SJSA1 (cell line): ENCODE results near the gene PLEKHM3. TPM values are rescaled to one million over a fixed set of nuclear protein-coding genes. Genes with fewer than 3 reads are reported as not detected.

Experiments used
- DNase-seq, 2 experiments: peaks; one replicate each; pipeline ENCODE4 v3.0.0-alpha.2; 2015 to 2020; ENCODE audit warnings: low spot score in 2 of 2, low read depth in 1 of 2
- H3K27ac ChIP-seq: fragments of 250-450 bp; sonication (Bioruptor Pico); 2 replicates; pipeline ENCODE4 v1.5.1; 2020; ENCODE audit warnings: mild to moderate bottlenecking, moderate library complexity
- H3K27me3 ChIP-seq: fragments of 250-450 bp; sonication (Bioruptor Pico); replicated peaks from 2 replicates; pipeline ENCODE4 v1.5.1; 2020; ENCODE audit warnings: mild to moderate bottlenecking, moderate library complexity
- H3K36me3 ChIP-seq: fragments of 250-450 bp; sonication (Bioruptor Pico); 2 replicates; pipeline ENCODE4 v1.5.1; 2020; ENCODE audit warnings: mild to moderate bottlenecking
- H3K4me1 ChIP-seq: fragments of 250-450 bp; sonication (Bioruptor Pico); replicated peaks from 2 replicates; pipeline ENCODE4 v1.6.1; 2021; ENCODE audit warnings: mild to moderate bottlenecking
- H3K4me3 ChIP-seq: fragments of 250-450 bp; sonication (Bioruptor Pico); 2 replicates; pipeline ENCODE4 v1.5.1; 2020; ENCODE audit warnings: mild to moderate bottlenecking
- H3K9me3 ChIP-seq: fragments of 250-450 bp; sonication (Bioruptor Pico); replicated peaks from 2 replicates; pipeline ENCODE4 v1.5.1; 2020; ENCODE audit warnings: mild to moderate bottlenecking
- total RNA-seq: library from RNA; depleted of rRNA; stranded (reverse); fragments of >200 nt; shearing (Covaris generic); gene quantifications from 2 replicates; pipeline ENCODE4 v1.2.3, GENCODE V29; 2014

Gene PLEKHM3
- total RNA-seq, 1 experiment from 2014 or later: 5.8 TPM

DNA sequence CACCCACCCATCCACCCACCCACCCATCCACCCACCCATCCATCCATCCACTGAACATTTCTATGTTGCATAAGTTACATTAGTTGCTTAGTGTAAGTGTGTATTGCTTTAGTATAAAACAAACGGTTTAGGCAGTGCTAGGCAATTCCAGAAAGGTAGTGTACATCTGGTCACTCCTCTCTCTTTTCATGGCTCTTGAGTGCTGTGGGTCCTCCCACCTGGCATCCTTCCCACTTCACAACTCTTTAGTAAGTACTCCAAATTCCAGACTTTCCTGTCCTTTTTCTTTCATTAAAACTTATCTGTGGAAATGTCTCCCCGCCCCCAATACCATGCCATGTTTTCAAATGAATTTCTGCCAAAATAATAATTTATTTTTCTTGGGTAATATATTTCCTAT is 122.5 kb downstream of the PLEKHM3 start:
- Histone ChIP-seq H3K4me3 (no peak overlapping the region), H3K27me3 (no peaks in the 10 kb centered on the region), H3K4me1 (no peaks in the 10 kb centered on the region), H3K9me3 (no peaks in the 10 kb centered on the region), H3K36me3 (no peaks in the 10 kb centered on the region), H3K27ac (no peak overlapping the region)
- no peak for DNase-seq

DNA sequence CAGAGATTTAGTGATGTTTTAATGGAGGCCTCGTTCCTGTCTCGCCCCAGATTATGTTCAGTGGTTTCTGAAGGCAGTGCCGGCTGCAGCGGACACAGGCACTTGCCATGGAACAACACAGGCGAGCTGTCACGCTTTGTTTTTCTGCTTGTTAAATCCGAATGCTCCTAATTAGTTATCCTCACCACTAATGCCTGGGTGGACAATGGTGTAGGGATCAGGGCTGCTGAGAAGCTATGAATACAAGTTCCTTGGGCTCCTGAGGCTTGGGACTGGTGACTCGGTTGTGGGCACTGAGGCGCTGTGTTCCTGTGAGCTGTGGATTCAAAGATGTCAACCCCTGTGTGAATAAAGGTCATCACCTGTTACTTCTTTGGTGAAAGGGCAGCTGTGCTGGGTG is 123.5 kb downstream of the PLEKHM3 start:
- no peak for DNase-seq
- Histone ChIP-seq H3K9me3 (no peaks in the 10 kb centered on the region), H3K27ac (no peak overlapping the region), H3K4me1 (no peaks in the 10 kb centered on the region), H3K36me3 (no peaks in the 10 kb centered on the region), H3K27me3 (no peaks in the 10 kb centered on the region), H3K4me3 (no peak overlapping the region)

DNA sequence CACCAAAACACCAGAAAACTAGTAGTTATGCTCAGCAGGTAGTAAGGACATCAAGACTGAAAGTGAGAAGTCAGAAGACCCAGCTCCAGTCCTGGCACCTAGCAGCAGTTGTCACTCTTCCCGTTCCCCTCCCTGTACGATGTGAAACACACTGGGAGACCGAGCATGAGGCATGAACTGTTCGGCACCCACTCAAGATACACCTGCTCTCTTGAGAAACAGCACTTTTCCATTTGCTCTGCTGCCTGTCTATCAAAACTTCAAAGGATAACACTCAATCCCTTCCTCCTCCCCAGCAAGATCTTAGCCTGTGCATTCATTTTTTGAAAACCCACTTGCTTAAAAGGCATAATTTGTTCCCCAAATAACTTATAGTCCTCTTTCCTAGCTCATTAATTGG is 123.9 kb downstream of the PLEKHM3 start:
- Histone ChIP-seq H3K36me3 (no peaks in the 10 kb centered on the region), H3K27me3 (no peaks in the 10 kb centered on the region), H3K4me1 (no peaks in the 10 kb centered on the region), H3K4me3 (no peak overlapping the region), H3K27ac (no peak overlapping the region), H3K9me3 (no peaks in the 10 kb centered on the region)
- DNase-seq: no peak

DNA sequence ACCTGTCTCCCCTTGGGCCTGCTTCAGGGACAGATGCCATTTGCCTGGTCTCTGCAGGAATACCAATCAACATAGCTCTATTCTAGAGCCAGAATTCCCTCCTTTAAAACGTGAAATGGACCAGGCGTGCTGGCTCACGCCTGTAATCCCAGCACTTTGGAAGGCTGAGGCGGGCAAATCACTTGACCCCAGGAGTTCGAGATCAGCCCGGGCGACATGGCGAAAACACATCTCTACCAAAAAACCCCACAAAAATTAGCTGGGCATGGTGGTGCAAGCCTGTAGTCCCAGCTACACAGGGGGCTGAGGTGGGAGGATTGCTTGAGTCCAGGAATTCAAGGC is 127.0 kb downstream of the PLEKHM3 start:
- Histone ChIP-seq H3K4me1 (no peaks in the 10 kb centered on the region), H3K9me3 (no peaks in the 10 kb centered on the region), H3K27me3 (no peaks in the 10 kb centered on the region), H3K4me3 (no peak overlapping the region), H3K36me3 (no peaks in the 10 kb centered on the region), H3K27ac (no peak overlapping the region)
- DNase-seq: no peak

DNA sequence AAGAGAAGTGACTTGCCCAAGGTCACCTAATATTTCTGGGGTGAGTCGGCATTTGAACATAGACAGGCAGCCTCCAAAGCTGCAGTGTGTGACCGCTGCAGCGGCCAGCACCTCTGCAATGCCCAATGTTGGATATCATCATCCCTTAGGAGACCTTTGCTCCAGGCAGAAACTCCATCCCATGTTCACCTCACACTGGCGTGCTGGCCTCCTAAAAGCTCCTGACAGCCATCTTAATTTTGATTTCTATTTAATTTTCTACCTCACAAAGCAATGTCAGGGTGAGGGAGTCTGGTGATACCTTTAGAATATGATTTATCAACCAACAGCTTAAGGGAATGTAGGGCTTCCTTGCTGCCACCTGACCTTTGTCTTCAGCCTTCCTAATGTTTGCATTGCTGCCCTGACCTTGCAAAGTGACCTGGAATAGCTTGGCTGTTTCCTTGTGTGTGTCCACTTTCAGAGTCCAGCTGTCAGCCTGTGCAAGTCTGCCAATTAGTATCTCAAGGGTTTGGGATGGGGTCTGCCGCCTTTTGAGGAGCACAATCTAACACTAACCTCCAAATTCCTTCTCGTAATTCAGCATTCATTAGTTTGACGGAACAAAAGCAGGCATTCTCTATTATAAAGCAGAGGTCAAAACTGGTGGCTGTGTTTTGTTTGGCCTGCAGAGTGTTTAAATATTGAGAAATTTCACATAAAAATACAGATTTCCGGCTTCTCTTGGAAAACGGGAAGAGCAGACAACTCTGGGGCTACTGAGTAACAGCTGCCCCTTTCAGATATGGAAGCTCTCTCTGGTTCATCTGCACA is 127.6 kb downstream of the PLEKHM3 start:
- Histone ChIP-seq H3K27me3 (no peaks in the 10 kb centered on the region), H3K4me3 (no peak overlapping the region)
- DNase-seq: no peak

DNA sequence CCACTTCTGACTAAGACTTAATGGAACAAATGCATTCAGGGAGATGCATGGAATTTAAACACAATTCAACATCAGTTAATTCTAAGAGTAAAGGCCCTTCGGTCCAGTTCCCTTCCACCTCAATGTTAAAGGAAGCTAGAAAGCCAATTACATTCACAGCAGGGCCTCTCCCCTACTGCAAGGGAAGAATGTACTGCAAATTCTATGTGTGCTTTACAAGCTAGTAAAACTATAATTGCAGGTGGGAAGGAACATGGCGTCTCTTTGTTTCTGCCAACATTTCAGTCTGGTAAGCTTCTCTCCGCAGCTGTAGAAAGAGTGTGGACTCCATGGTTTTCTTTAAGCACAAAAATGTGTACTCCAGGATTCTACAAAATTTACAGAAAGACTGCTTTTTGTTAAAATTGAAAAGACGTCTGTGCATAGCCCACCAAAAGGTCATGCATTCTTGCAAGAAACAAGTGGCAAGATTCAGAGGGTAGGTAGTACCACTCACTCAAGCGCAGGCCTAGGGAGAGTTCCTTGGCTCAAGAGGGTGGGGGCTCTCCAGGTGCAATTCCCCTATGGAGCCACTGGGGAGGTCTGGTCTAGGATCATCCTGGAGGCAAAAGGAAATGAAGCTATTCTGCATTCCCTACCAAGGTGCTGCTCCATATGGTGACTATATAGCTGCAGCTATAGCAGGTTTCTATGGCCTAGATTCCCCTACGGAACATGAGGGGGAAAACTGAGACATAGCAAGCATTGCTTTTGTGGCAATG is 128.6 kb downstream of the PLEKHM3 start:
- Histone ChIP-seq H3K4me1 (no peaks in the 10 kb centered on the region), H3K36me3 (no peaks in the 10 kb centered on the region), H3K27ac (no peak overlapping the region), H3K27me3 (no peaks in the 10 kb centered on the region), H3K4me3 (no peak overlapping the region), H3K9me3 (no peaks in the 10 kb centered on the region; the same call in 1 of the 2 replicates)
- DNase-seq: no peak

More for the DNA sequence above, 127.6 kb downstream of the PLEKHM3 start:
- H3K4me1 ChIP-seq: no peaks in the 10 kb centered on the region
- H3K9me3 ChIP-seq: no peaks in the 10 kb centered on the region
- H3K36me3 ChIP-seq: no peaks in the 10 kb centered on the region
- no peak overlapping the region for H3K27ac ChIP-seq

DNA sequence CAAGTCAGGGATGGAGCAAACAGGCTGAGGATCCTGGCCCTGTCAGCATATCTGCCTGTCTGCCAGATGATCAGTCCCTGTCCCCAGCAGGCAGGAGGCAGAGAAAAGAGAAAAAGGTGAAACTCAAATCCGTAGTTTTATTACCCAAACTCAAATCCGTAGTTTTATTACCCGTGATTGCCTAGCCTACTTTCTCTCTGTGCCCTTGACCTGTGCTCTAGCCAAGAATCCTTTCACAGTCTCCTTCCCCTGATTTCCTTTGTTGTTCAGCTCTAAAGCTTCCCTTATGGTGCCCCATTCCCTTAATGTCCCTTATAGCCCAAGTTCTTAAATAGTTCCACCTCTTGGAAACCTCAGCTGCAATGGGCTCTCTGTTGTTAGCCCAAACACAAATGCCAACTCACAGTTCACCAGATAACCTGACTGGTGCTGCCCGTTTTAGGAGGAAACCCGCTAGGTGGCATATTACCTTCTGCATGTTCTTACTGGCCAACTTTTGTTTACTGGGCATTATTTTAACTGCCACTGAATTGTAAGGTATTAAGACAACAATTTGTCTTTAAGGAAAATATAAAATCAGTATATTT is 130.0 kb downstream of the PLEKHM3 start:
- DNase-seq: no peak

DNA sequence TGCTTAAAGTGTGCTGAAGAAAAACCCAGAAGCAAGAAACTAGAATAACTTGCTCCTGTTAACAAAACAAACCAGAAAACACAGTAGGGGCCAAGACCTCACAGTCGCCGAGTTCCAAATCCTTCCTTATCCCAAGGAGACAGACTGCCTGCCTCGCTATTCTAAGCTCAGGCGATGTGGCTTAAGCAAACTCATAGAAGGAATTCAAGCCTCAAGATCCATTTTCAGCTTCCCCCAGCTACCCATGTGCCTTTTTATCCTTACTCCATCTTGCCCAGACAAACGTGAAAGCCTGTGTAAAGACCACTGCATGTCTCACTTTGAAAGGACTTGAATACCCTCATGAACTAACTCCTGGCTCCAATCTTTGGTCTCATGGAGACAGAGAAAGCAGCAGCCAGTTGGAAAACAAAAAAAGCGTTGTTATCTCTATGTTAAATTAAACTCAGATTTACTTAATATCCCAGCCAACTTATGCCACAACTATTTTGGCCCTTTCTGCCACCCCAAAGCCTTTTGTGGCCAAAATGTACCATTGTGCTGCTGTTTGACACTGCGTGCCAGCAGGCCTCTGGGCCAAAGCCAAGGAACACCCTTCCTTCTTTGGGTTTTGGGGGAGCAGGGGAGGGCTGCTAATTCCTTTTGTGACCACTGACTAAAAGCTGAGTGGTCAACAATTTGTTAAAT is 132.5 kb downstream of the PLEKHM3 start:
- Histone ChIP-seq H3K27me3 (no peaks in the 10 kb centered on the region), H3K4me1 (no peaks in the 10 kb centered on the region), H3K27ac (no peak overlapping the region), H3K4me3 (no peak overlapping the region), H3K36me3 (no peaks in the 10 kb centered on the region), H3K9me3 (no peaks in the 10 kb centered on the region; the same call in 1 of the 2 replicates)
- DNase-seq: no peak

More for the DNA sequence above, 130.0 kb downstream of the PLEKHM3 start:
- Histone ChIP-seq H3K36me3 (no peaks in the 10 kb centered on the region), H3K27ac (no peak overlapping the region), H3K4me1 (no peaks in the 10 kb centered on the region), H3K27me3 (no peaks in the 10 kb centered on the region), H3K4me3 (no peak overlapping the region), H3K9me3 (no peaks in the 10 kb centered on the region; the same call in 1 of the 2 replicates)

DNA sequence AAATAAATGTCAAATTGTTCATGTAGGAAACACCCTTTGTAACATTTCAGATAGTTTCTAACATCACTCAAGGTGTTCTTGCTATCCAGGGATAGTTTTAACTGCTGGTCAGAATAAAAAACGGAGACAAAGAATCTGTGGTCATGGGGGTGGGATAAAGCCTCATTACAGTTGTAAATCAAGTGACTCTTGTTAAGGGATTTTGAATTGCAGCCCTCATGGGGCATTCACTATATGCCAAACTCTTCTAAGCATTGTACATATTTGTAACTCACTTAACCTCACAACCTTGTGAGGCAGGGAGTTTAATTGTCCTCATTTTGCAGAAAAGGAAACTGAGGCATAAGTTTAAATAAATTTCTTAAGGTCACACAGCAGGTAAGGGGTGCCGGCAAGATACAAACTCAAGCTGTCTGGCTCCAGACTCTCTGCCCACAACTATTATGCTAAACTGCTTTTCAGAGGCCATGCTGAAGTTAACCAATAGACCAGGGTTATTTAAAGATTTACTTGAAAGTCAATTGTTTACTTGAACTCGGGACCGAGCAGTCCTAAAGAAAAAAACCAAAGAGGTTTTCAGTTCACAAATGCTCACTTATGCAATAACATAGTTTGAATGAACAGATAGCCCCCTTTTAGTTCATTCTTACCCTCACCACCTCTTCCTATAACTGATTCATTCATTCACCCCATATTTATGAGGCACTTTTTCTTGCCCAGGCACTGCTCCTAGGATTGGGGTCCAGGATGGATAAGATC is 134.1 kb downstream of the PLEKHM3 start:
- Histone ChIP-seq H3K27me3 (no peaks in the 10 kb centered on the region), H3K9me3 (no peaks in the 10 kb centered on the region; the same call in 1 of the 2 replicates), H3K27ac (no peak overlapping the region), H3K4me3 (no peak overlapping the region), H3K4me1 (no peaks in the 10 kb centered on the region), H3K36me3 (no peaks in the 10 kb centered on the region)
- DNase-seq: no peak

DNA sequence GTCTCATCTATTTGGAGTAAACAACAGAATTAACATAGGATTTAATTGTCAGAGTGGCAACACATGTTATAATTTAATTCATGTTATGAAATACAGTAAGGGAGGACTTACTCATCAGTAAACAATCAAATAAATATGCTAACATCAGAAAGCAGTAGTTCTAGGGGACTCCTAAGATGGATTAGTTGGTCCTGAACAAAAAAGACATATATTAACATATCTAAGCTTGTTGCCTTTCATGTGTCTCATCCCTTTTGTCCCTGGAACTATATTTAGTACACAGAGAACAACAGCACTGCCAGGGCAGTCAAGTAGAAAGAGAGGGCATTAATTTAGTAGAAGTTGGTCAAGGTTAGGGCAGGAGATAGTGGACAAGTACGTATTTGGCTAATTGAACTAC is 137.8 kb downstream of the PLEKHM3 start:
- DNase-seq: no peak
- no peaks in the 10 kb centered on the region for H3K36me3 ChIP-seq

DNA sequence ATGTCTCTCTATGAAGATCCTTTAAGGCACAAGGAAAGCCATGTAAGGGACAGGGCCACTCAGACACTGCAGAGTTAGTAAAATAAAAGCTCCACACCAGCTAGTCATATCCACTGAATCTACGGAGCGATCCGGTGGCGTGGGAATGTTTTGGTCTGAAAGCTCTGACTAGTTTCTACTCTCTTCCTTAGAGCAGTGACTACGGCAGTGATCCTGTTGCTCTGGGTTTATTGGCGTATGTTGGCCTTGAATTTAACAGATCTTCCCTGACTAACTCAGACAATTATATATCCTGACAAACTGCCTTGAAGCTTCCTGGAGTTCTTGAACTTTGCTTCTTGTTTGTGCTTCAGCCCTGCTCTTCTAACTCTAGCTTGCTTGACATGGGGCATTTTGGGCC is 140.3 kb downstream of the PLEKHM3 start:
- DNase-seq: no peak
- H3K36me3 ChIP-seq: no peaks in the 10 kb centered on the region
- H3K9me3 ChIP-seq: no peaks in the 10 kb centered on the region
- no peaks in the 10 kb centered on the region for H3K27me3 ChIP-seq
- no peaks in the 10 kb centered on the region for H3K4me1 ChIP-seq
- H3K27ac ChIP-seq: no peak overlapping the region
- H3K4me3 ChIP-seq: no peak overlapping the region

More for the DNA sequence above, 137.8 kb downstream of the PLEKHM3 start:
- no peak overlapping the region for H3K4me3 ChIP-seq
- no peak overlapping the region for H3K27ac ChIP-seq
- no peaks in the 10 kb centered on the region for H3K27me3 ChIP-seq
- H3K9me3 ChIP-seq: no peaks in the 10 kb centered on the region; the same call in 1 of the 2 replicates
- no peaks in the 10 kb centered on the region for H3K4me1 ChIP-seq

DNA sequence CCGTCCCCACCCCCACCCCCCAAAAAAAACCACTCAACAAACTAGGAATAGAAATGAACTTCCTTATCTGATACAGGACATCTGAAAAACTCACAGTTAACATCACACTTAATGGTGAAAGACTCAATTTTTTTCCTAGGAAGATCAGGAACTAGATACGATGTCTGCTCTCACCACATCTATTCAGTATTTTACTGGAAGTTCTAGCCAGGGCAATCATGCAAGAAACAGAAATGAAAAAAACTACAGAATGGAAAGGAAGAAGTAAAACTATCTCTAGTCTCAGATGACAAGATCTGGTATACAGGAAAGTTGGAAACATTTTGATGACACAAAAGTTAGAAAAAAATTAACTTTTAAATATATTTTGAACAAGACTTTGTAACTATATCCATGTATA is 141.2 kb downstream of the PLEKHM3 start:
- Histone ChIP-seq H3K4me3 (no peak overlapping the region), H3K36me3 (no peaks in the 10 kb centered on the region), H3K9me3 (no peaks in the 10 kb centered on the region), H3K27me3 (no peaks in the 10 kb centered on the region), H3K27ac (no peak overlapping the region), H3K4me1 (no peaks in the 10 kb centered on the region)
- no peak for DNase-seq
